Cardiac muscle cell (in vitro differentiated cells and primary cell): Measurements from ENCODE around the gene ARMC10. TPM values are rescaled to one million over a fixed set of nuclear protein-coding genes. Genes with fewer than 3 reads are reported as not detected.
"Not testable (repeated sequence)": the region's sequence is repeated elsewhere in the genome, so short reads cannot be mapped to it uniquely, and the experiment has no call there.

Source experiments
- DNase-seq, 2 donors: peaks; one replicate each; pipeline versions ENCODE4 v3.0.0 to v3.0.0-alpha.2; 2010 to 2017; ENCODE audit warnings: low read depth in 1 of 2, low spot score in 1 of 2
- H3K27ac ChIP-seq: fragments of 200-600 bp; sonication (generic); 2 replicates; pipeline ENCODE4 v1.5.1; 2016
- H3K27me3 ChIP-seq: fragments of 200-600 bp; sonication (generic); 2 replicates; pipeline ENCODE4 v1.6.0; 2016; ENCODE audit warnings: control low read depth
- H3K36me3 ChIP-seq: fragments of 200-600 bp; sonication (generic); 2 replicates; pipeline ENCODE4 v1.5.1; 2016; ENCODE audit warnings: control low read depth
- H3K4me1 ChIP-seq: fragments of 200-600 bp; sonication (generic); 2 replicates; pipeline ENCODE4 v1.8.1; 2017; ENCODE audit warnings: low read depth, mild to moderate bottlenecking, mixed run types
- H3K4me3 ChIP-seq: fragments of 200-600 bp; sonication (generic); 2 replicates; pipeline ENCODE4 v1.5.1; 2016; ENCODE audit warnings: mild to moderate bottlenecking
- H3K9me3 ChIP-seq: fragments of 200-600 bp; sonication (generic); 2 replicates; pipeline ENCODE4 v1.5.1; 2017; ENCODE audit warnings: low read depth, mild to moderate bottlenecking, control low read depth
- polyA plus RNA-seq: library from polyadenylated mRNA; unstranded; fragments of >200 nt; fragmentation: Nextera tagmentation; extraction: Ambion mirVana; gene quantifications from 2 replicates; pipeline ENCODE4 v1.2.1, GENCODE V29; 2016
- total RNA-seq: library from RNA; depleted of rRNA; stranded (reverse); fragments of >200 nt; gene quantifications from 2 replicates; pipeline ENCODE4 v1.2.3, GENCODE V29; 2016
- TF ChIP-seq, protein P1 (sequence below): IDR thresholded peaks from 2 replicates; pipeline ENCODE4 v1.5.1; 2012; ENCODE audit warnings: low read depth, mild to moderate bottlenecking, low read length

The ARMC10 gene
- total and polyA plus RNA-seq, 2 experiments from 2014 or later, result 29.7 to 38.4 TPM

DNA sequence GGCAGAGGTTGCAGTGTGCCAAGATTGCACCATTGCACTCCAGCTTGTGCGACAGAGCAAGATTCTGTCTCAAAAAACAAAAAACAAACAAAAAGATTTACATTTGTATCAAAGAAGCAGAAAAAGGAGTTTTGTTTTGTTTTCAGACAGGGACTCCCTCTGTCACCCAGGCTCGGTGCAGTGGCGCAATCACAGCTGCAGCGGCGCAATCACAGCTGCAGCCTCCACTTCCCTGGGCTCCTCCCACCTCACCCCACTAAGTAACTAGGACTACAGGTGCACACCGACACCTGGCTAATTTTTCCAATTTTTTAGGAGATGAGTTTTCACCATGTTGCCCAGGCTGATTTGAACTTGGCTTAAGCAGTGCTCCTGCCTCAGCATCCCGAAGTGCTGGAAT is 1.8 kb downstream of the ARMC10 start:
- Histone ChIP-seq H3K4me3 (no peak overlapping the region), H3K36me3 (no peaks in the 10 kb centered on the region), H3K9me3 (no peaks in the 10 kb centered on the region), H3K27ac (no peak overlapping the region), H3K4me1 (peaks cover 9% of the 10 kb centered on the region), H3K27me3 (no peaks in the 10 kb centered on the region)
- TF ChIP-seq, protein P1, sequence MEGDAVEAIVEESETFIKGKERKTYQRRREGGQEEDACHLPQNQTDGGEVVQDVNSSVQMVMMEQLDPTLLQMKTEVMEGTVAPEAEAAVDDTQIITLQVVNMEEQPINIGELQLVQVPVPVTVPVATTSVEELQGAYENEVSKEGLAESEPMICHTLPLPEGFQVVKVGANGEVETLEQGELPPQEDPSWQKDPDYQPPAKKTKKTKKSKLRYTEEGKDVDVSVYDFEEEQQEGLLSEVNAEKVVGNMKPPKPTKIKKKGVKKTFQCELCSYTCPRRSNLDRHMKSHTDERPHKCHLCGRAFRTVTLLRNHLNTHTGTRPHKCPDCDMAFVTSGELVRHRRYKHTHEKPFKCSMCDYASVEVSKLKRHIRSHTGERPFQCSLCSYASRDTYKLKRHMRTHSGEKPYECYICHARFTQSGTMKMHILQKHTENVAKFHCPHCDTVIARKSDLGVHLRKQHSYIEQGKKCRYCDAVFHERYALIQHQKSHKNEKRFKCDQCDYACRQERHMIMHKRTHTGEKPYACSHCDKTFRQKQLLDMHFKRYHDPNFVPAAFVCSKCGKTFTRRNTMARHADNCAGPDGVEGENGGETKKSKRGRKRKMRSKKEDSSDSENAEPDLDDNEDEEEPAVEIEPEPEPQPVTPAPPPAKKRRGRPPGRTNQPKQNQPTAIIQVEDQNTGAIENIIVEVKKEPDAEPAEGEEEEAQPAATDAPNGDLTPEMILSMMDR, result no peak
- DNase-seq, result no peak

DNA sequence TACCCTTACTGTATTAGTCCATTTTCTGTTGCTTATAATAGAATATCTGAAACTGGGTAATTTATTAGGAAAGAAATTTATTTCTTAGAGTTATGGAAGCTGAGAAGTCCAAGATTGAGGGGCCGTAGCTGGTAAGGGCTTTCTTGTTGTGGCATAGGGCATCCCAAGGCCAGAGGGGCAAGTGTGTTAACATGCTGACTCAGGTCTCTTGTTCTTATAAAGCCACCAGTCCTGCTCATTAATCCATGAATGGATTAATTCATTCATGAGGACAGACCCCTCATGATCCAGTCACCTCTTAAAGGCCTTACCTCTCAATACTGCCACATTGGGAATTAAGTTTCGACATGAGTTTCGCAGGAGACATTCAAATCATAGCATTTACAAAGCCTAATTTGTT is 2.4 kb downstream of the ARMC10 start:
- TF ChIP-seq, protein P1, result no peak
- Histone ChIP-seq H3K4me3 (no peak overlapping the region), H3K27ac (no peak overlapping the region), H3K4me1 (peaks cover 9% of the 10 kb centered on the region), H3K27me3 (no peaks in the 10 kb centered on the region), H3K36me3 (no peaks in the 10 kb centered on the region), H3K9me3 (no peaks in the 10 kb centered on the region)
- DNase-seq, result no peak

DNA sequence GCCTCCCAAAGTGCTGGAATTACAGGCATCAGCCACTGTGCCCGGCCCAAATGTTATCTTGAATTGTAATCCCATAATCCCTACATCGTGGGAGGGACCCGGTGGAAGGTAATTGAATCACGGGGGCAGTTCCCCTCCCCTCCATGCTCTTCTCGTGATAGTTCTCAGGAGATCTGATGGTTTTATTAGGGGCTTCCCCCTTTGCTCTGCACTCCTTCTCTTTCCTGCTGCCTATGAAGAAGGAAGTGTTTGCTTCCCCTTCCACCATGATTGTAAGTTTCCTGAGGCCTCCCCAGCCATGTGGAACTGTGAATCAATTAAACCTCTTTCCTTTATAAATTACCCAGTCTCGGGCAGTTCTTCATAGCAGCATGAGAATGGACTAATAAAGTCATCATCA is 3.3 kb downstream of the ARMC10 start:
- not testable (repeated sequence) for H3K9me3 ChIP-seq, H3K4me1 ChIP-seq, H3K4me3 ChIP-seq, H3K36me3 ChIP-seq, H3K27me3 ChIP-seq, DNase-seq, H3K27ac ChIP-seq

DNA sequence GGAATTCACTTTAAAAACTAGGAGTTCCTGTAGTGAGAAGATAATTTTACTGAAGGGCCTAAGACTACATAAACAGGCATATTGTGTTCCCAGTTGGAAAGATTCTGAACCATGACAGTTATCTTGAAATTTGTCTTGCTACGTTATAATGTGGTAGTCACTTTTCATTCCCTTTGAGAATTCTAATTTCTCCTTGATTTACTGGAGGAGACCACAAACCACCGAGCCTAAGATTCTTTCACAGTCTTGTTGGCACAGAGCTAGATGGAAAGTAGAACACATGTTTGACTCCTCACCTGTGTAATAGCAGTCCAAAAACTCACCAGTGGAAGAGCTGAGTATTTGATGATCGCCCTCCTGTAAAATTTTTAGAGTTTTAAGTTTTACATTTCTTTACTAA is 4.9 kb downstream of the ARMC10 start:
- Histone ChIP-seq H3K36me3 (peaks cover 12% of the 10 kb centered on the region), H3K27me3 (no peaks in the 10 kb centered on the region), H3K4me1 (peaks cover 4% of the 10 kb centered on the region), H3K4me3 (no peak overlapping the region), H3K27ac (no peak overlapping the region), H3K9me3 (no peaks in the 10 kb centered on the region)
- DNase-seq, result no peak
- TF ChIP-seq, protein P1, result no peak

DNA sequence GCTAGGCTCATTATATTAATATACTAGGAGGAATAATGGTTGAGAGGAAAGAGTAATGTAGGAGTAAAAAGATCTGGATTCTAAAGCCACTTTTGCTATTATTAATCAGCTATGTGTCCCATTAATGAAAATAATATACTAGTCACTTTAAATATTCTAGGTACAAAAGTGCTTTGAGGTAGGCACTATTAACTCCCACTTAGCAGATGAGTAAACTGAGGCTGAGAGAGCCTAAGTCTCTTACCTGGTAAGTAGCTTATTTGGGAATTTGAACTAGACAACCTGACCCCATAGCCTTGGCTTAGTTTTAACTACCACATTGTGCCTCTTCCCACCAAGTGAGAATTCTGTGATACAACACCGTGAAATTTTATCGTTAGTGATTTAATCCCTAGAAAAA is 6.0 kb downstream of the ARMC10 start:
- no peaks in the 10 kb centered on the region for H3K27me3 ChIP-seq
- DNase-seq, result no peak
- no peaks in the 10 kb centered on the region for H3K9me3 ChIP-seq
- peaks cover 2% of the 10 kb centered on the region for H3K4me1 ChIP-seq
- TF ChIP-seq, protein P1, result no peak
- no peak overlapping the region for H3K4me3 ChIP-seq
- peaks cover 15% of the 10 kb centered on the region for H3K36me3 ChIP-seq
- H3K27ac ChIP-seq, result no peak overlapping the region

DNA sequence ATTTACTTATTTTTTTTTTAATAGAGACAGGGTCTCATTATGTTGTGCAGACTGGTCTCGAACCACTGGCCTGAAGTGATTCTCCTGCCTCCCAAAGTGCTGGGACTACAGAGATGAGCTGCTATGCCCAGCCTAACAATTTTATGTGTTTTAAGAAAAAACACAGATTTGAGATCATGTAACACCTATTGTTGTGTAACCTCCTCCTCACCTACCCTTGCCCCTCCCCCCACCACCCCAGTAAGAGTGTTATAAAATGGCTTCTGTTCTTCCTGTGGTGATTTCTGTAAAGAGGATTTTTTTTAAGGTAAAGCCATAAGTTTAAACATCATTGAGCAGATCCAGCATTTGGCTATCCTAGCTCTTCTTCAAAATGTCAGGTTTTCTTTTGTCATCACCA is 7.6 kb downstream of the ARMC10 start:
- H3K36me3 ChIP-seq, result peaks cover 28% of the 10 kb centered on the region
- H3K27ac ChIP-seq, result no peak overlapping the region
- H3K9me3 ChIP-seq, result no peaks in the 10 kb centered on the region
- no peak overlapping the region for H3K4me3 ChIP-seq
- TF ChIP-seq, protein P1, result no peak
- no peaks in the 10 kb centered on the region for H3K27me3 ChIP-seq
- H3K4me1 ChIP-seq, result no peaks in the 10 kb centered on the region
- no peak for DNase-seq
